HG03457 (cell line): ENCODE data around the gene PRKCA.
"Not testable (repeated sequence)": the region's sequence is repeated elsewhere in the genome, so short reads cannot be mapped to it uniquely, and the experiment has no call there.

ENCODE experiments used
- ATAC-seq: cut with Tn5 transposase; IDR thresholded peaks from one replicate; pipeline ENCODE4 v1.9.1; 2021; ENCODE audit warnings: moderate number of reproducible peaks; ENCODE audit not compliant: unreplicated experiment

The PRKCA gene

GRCh38 chr17:66322764-66323163, 20.4 kb downstream of the PRKCA start:
- no peak for ATAC-seq

- ATAC-seq = not testable (repeated sequence)
Measured at GRCh38 chr17:66324381-66325004, 22.1 kb downstream of the PRKCA start.

- no peak for ATAC-seq
Measured at GRCh38 chr17:66326476-66327047, 24.1 kb downstream of the PRKCA start.

- ATAC-seq = no peak
Measured at GRCh38 chr17:66330646-66331037, 28.2 kb downstream of the PRKCA start.

- no peak for ATAC-seq
Measured at GRCh38 chr17:66331038-66331816, 28.8 kb downstream of the PRKCA start.

- no peak for ATAC-seq
Measured at GRCh38 chr17:66335797-66336196, 33.4 kb downstream of the PRKCA start.

GRCh38 chr17:66337268-66337667, 34.9 kb downstream of the PRKCA start:
- no peak for ATAC-seq

GRCh38 chr17:66337866-66338485, 35.6 kb downstream of the PRKCA start:
- ATAC-seq = no peak

- no peak for ATAC-seq
Measured at GRCh38 chr17:66338937-66339336, 36.5 kb downstream of the PRKCA start.

- ATAC-seq = no peak
Measured at GRCh38 chr17:66339561-66339960, 37.1 kb downstream of the PRKCA start.

GRCh38 chr17:66340720-66341119, 38.3 kb downstream of the PRKCA start:
- ATAC-seq = no peak

GRCh38 chr17:66341462-66341861, 39.0 kb downstream of the PRKCA start:
- no peak for ATAC-seq

GRCh38 chr17:66342263-66342662, 39.9 kb downstream of the PRKCA start:
- ATAC-seq = not testable (repeated sequence)

GRCh38 chr17:66343531-66344078, 41.2 kb downstream of the PRKCA start:
- ATAC-seq = no peak

- ATAC-seq = no peak
Measured at GRCh38 chr17:66344473-66344872, 42.1 kb downstream of the PRKCA start.

- ATAC-seq = no peak
Measured at GRCh38 chr17:66345264-66345663, 42.9 kb downstream of the PRKCA start.

GRCh38 chr17:66345949-66346638, 43.7 kb downstream of the PRKCA start:
- not testable (repeated sequence) for ATAC-seq

GRCh38 chr17:66347661-66348514, 45.5 kb downstream of the PRKCA start:
- no peak for ATAC-seq

- no peak for ATAC-seq
Measured at GRCh38 chr17:66348584-66349165, 46.3 kb downstream of the PRKCA start.
